HUES64 (cell line): ENCODE measurements around the gene TSPAN15.

ENCODE experiments used
- H3K27ac ChIP-seq: 2 replicates; pipeline ENCODE4 v1.7.0; 2013; ENCODE audit warnings: low read depth, low read length, inconsistent platforms
- H3K27me3 ChIP-seq: 2 replicates; pipeline ENCODE4 v1.6.1; 2013; ENCODE audit warnings: mild to moderate bottlenecking, low read length; ENCODE audit not compliant: insufficient read depth
- H3K36me3 ChIP-seq: 2 replicates; pipeline ENCODE4 v1.6.1; 2013; ENCODE audit warnings: mild to moderate bottlenecking, low read length; ENCODE audit not compliant: insufficient read depth
- H3K4me1 ChIP-seq: 2 replicates; pipeline ENCODE4 v1.6.1; 2013; ENCODE audit warnings: mild to moderate bottlenecking, low read length, moderate library complexity; ENCODE audit not compliant: insufficient read depth
- H3K4me3 ChIP-seq: 2 replicates; pipeline ENCODE4 v1.5.1; 2013; ENCODE audit warnings: mild to moderate bottlenecking, low read length, moderate library complexity
- H3K9ac ChIP-seq: 2 replicates; pipeline ENCODE4 v1.6.1; 2013; ENCODE audit warnings: mild to moderate bottlenecking, low read depth, low read length
- H3K9me3 ChIP-seq: 2 replicates; pipeline ENCODE4 v1.6.1; 2013; ENCODE audit warnings: low read depth, low read length; ENCODE audit not compliant: insufficient read depth
- WGBS: fragments of 150-250, 120-280 bp; methylation state at CpG from one replicate; pipeline ENCODE4 v1.1.7; 2013; ENCODE audit warnings: missing lambda C conversion rate; 5-methylcytosine and 5-hydroxymethylcytosine counted together

Gene TSPAN15

DNA sequence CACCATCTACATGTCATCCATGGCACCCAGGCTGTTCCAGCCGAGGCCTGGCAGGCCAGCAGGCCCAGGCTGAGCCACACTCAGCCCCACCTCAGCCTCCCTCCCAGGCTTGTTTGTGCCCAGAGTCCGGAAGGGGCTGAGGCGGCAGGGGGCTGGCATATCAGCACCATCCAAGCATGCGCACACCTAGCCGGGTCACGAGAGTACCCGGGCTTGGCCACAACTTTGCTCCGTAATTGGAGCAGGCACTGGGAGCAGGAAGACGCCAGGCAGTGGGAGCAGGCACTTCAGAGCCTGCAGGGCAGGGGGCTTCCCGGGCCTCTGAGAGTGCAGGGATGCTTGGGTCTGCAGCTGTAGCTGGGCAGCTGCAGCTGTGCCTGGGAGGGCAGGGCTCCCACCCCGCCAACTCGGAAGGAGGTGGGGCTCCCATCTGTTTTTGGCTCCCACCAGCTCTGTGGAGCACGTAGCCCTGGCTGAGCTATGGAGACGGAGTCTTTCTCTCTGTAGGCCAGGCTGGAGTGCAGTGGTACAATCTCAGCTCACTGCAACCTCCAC lies 15.2 kb upstream of the TSPAN15 start:
- no peak overlapping the region for H3K27ac ChIP-seq
- H3K4me1 ChIP-seq = no peaks in the 10 kb centered on the region
- 94% methylated on average over 14 of the region's 14 CpGs for WGBS
- no peak overlapping the region for H3K9ac ChIP-seq
- no peaks in the 10 kb centered on the region for H3K27me3 ChIP-seq
- H3K4me3 ChIP-seq = no peak overlapping the region
- no peaks in the 10 kb centered on the region for H3K36me3 ChIP-seq
- H3K9me3 ChIP-seq = no peaks in the 10 kb centered on the region

DNA sequence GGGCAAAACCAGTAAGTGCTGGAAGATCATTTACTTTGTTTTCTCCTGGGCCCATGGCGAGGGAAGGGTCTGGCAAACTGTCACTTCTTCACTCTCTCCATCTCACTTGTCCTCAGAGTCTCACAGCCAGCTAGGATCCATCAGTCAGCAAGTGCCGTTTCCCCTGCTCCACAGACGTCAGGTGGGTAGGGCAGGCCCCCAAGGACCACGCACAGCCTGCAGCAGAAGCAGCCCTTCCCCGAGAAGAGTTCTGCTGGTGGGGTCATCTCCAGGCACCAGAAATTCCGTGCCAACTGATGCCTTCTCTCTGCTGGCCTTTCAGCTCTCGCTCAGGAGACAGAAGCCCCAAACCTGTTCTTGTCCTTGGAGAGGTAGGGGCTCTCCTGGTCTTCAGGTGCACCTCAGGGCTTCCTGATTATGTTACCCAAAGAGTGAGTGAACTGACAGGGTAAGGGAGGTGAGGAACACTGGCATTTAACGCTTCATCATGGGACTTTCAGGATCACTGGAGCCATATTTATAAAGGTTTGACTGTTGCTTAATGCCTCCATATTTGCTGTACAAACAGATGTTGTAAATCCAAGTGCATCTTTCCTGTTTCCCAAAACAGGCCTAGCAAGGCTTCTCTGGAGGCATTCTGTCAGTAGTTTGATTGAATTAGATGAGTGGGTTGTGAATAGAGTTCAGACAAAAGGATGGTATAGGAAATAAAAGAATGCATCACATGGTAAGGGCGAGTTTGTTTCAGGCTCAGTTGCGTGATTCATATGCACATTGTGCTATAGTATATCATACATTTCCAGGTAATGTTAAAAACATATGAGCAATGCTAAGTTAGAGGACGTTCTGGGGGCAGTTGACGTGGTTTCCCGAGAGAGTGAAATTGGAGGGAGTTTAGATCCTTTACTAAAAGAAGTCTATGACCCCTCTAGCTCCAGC lies 13.7 kb upstream of the TSPAN15 start:
- Histone ChIP-seq H3K36me3 (no peaks in the 10 kb centered on the region), H3K27ac (no peak overlapping the region), H3K27me3 (no peaks in the 10 kb centered on the region; the same call in 1 of the 2 replicates), H3K4me3 (no peak overlapping the region), H3K9me3 (no peaks in the 10 kb centered on the region), H3K4me1 (no peaks in the 10 kb centered on the region), H3K9ac (no peak overlapping the region)
- 90% methylated on average over 9 of the region's 13 CpGs for WGBS

DNA sequence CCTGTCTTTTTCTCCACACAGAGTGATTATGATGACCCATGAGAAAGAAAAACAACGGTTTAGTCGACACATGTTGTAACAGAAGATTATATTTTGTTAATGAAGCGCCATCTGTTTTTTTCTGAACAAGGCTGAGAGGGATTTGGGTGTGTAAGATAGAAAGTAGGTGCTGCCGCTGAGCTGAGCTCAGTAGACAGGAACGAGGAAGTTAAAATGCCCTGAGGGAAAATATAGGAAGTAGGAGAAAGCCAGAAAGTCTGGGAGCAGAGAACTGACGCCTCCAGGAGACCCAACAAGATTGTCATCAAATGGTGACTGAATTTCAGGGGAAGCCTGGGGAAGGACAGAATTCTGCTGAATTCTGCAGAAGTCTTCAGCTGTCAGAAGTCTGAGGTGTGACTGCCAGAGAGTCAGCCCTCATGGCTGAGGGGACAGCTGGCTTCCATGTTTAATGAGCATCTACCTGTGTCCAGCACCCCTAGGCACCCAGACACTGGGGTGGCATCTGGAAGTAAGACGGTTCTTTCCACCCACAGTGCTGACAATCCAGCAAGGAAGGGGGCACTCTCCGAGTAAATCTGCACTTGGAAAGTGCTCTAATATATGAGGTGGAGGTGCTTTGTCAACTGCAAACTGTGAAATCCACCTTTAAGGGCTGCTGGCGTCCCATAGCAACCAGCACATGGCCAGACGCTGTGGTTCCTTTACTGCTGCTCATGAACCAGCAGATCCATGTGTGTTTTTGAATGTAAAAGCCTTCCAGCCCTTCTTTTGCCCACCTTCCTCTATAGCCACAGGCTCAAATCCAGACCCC lies 12.5 kb upstream of the TSPAN15 start:
- H3K4me3 ChIP-seq = no peak overlapping the region

DNA sequence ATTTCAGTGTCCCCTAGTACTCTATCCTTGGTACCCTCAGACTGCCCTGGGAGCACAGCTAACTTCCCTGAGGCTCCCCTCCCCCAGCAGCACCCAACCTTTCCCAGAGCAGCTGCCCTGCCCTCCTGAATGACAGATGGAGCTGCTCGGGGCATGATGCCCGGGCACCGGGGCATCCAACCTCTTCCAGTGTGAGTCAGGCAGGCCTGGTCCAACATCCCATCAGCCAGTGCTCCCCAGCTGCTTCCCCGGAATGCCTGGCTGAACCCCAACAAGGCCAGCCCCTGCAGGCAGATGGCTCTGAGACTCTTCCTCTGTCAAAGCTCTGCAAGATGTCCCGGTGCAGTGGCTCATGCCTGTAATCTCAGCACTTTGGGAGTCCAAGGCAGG lies 11.9 kb upstream of the TSPAN15 start:
- no peak overlapping the region for H3K4me3 ChIP-seq
- H3K36me3 ChIP-seq = no peaks in the 10 kb centered on the region
- H3K9ac ChIP-seq = no peak overlapping the region
- WGBS = 91% methylated on average over 5 of the region's 5 CpGs
- no peaks in the 10 kb centered on the region for H3K9me3 ChIP-seq
- H3K27me3 ChIP-seq = no peaks in the 10 kb centered on the region; the same call in 1 of the 2 replicates
- H3K4me1 ChIP-seq = no peaks in the 10 kb centered on the region
- H3K27ac ChIP-seq = no peak overlapping the region

More for the DNA sequence above, 12.5 kb upstream of the TSPAN15 start:
- no peaks in the 10 kb centered on the region for H3K4me1 ChIP-seq
- 79% methylated on average over 10 of the region's 10 CpGs for WGBS
- no peak overlapping the region for H3K9ac ChIP-seq
- no peaks in the 10 kb centered on the region for H3K36me3 ChIP-seq
- H3K9me3 ChIP-seq = no peaks in the 10 kb centered on the region
- H3K27me3 ChIP-seq = no peaks in the 10 kb centered on the region; the same call in 1 of the 2 replicates
- H3K27ac ChIP-seq = no peak overlapping the region

DNA sequence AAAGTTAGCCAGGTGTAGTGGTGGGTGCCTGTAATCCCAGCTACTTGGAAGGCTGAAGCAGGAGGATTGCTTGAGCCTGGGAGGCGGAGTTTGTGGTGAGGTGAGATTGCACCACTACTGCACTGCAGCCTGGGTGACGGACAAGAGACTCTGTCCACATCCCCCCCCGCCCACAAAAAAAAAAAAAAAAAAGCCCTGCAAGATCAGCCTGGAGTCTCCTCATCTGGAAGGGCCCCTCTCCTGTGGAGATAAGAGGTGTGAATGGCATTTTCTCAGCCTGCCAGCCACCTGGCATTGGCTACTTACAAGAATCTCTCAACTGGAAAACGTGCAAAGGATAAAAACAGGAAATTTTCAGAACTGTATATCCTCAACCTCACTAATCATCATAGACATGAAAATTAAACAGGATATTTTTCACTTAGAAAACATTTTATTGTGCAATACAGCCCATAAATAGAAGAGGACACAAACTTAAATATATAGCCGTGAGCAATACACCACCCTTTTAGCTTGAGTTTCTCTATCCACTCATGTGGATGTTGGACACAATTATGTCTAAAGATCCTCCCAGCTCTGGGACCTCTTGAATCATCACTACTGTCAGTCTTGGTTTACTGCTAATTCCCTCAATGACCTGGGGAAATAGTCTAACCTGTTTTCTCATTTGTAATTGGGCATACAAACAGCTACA lies 11.3 kb upstream of the TSPAN15 start:
- 91% methylated on average over 3 of the region's 5 CpGs for WGBS
- H3K4me3 ChIP-seq = no peak overlapping the region
- H3K9ac ChIP-seq = no peak overlapping the region
- H3K36me3 ChIP-seq = no peaks in the 10 kb centered on the region
- no peaks in the 10 kb centered on the region for H3K9me3 ChIP-seq
- H3K27me3 ChIP-seq = no peaks in the 10 kb centered on the region; the same call in 1 of the 2 replicates
- H3K4me1 ChIP-seq = no peaks in the 10 kb centered on the region
- no peak overlapping the region for H3K27ac ChIP-seq

DNA sequence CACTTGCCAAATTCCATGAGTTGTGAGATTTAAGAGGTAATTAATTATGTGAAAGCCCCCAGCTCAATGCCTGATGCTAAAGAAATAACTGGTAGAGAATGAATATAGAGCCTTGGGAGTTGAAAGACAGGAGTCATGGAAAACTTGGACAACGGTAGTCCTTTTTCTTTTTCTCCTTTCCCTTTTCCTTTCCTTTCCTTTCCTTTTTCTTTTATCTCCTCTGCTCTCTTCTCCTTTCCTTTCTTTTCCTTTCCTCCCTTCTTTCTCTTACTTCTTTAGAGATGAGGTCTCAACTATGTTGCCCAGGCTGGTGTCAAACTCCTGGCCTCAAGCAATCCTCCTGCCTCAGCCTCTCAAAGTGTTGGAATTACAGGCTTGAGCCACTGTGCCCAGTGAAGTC lies 7.9 kb upstream of the TSPAN15 start:
- no peaks in the 10 kb centered on the region for H3K4me1 ChIP-seq
- WGBS = 96% methylated on average over 1 of the region's 1 CpG

DNA sequence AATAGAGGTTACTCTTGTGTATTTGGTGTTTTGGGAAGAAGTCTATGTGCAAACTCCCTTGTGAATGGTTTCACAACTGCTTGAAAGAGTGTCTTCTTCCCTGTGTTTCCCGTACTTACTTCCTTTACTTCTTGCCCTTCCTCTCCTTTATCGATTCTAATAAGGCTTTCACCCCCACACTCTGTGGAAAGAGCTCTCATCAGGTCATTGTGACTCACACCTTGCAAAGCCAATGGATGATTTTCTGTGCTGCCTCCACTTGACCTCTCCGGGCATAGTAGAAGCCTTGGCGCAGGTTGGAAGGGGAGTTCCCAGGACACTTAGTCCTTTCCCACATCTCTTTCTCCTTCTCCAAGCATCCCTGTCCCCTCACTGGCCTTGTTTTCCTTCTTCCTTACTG lies 6.2 kb upstream of the TSPAN15 start:
- Histone ChIP-seq H3K27me3 (peaks cover 6% of the 10 kb centered on the region; the same call in 1 of the 2 replicates), H3K9me3 (no peaks in the 10 kb centered on the region), H3K4me3 (no peak overlapping the region), H3K9ac (no peak overlapping the region), H3K27ac (no peak overlapping the region), H3K36me3 (no peaks in the 10 kb centered on the region), H3K4me1 (no peaks in the 10 kb centered on the region)
- 92% methylated on average over 4 of the region's 4 CpGs for WGBS

More for the DNA sequence above, 7.9 kb upstream of the TSPAN15 start:
- Histone ChIP-seq H3K36me3 (no peaks in the 10 kb centered on the region), H3K27ac (no peak overlapping the region), H3K9me3 (no peaks in the 10 kb centered on the region), H3K4me3 (no peak overlapping the region), H3K27me3 (no peaks in the 10 kb centered on the region; the same call in 1 of the 2 replicates), H3K9ac (no peak overlapping the region)

DNA sequence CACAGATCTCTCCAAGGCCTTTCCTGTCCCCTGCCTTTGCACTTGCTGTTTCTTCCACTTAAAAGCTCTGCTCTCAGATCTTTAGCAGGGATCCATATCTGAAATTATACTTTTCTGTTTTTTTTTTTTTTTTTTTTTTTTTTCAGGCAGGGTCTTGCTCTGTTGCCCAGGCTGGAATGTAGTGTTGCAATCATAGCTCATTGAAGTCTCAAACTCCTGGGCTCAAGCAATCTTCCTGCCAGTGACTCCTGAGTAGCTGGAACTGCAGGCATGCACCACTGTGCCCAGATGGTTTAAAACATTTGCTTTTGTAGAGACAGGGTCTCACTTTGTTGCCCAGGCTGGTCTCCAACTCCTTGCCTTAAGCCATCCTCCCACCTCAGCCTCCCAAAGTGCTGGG lies 5.0 kb upstream of the TSPAN15 start:
- H3K9ac ChIP-seq = no peak overlapping the region
- H3K36me3 ChIP-seq = no peaks in the 10 kb centered on the region
- peaks cover 6% of the 10 kb centered on the region; the same call in 1 of the 2 replicates for H3K27me3 ChIP-seq
- no peak overlapping the region for H3K27ac ChIP-seq
- H3K4me3 ChIP-seq = no peak overlapping the region
- no peaks in the 10 kb centered on the region for H3K9me3 ChIP-seq
- H3K4me1 ChIP-seq = no peaks in the 10 kb centered on the region

DNA sequence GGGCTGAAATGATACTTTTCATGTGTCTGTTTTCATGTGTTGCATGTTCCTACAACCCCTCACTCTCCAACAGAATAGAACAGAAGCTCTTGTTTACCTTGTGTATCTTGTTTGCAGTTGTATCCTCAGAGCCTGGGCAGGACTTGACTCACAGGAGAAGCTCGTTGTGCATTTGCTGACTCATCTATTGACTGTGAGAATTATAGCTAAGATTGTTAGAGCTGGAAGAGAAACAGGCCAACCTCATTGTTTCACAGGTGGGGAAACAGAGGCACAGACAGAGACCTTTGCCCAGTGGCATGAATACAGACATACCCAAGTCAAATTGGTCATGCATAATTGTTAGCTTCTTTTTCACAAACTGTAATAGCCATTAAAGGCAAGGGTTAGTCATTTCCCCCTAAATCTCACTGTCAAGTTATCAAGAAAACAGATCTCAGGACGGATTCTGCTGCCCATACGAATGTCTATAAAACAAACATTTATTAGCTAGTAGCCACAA lies 4.6 kb upstream of the TSPAN15 start:
- Histone ChIP-seq H3K27ac (no peak overlapping the region), H3K27me3 (peaks cover 8% of the 10 kb centered on the region), H3K9me3 (no peaks in the 10 kb centered on the region), H3K4me1 (no peaks in the 10 kb centered on the region), H3K36me3 (no peaks in the 10 kb centered on the region), H3K4me3 (no peak overlapping the region), H3K9ac (no peak overlapping the region)
- 67% methylated on average over 3 of the region's 3 CpGs for WGBS

DNA sequence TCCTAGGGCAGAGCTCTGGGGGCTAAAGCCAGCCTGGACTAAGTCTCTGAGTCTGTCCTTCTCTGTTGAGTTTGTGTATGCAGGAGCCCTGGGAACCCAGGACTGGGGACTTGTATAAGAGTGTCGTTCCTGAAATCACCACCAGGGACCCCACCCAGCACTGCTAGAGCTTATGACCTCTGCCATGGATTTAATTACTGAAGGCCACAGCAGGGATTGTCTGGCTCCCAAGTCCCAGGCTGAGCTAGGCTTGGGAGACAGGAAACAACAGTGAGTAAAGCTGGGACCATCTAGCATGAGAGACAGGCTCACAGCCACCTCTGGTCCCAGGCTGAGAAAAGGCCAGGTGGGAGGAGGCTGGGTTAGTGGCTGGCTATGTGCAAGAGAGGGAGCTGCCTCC lies 1.4 kb upstream of the TSPAN15 start:
- 0 out of 2 replicates have a peak, but pooled peaks cover 6% of the 10 kb centered on the region for H3K4me1 ChIP-seq
- peaks cover 31% of the 10 kb centered on the region for H3K27me3 ChIP-seq
- no peak overlapping the region for H3K9ac ChIP-seq
- H3K36me3 ChIP-seq = no peaks in the 10 kb centered on the region
- H3K9me3 ChIP-seq = no peaks in the 10 kb centered on the region
- no peak overlapping the region for H3K27ac ChIP-seq
- WGBS = 11% methylated on average over 1 of the region's 1 CpG
- no peak overlapping the region for H3K4me3 ChIP-seq
